Spleen (tissue), 7 donors: Measurements from ENCODE around the gene CCDC188.

ENCODE experiments used
- POLR2AphosphoS5 ChIP-seq, 3 donors: sonication (generic); formaldehyde crosslinking; IDR thresholded peaks; one replicate each; pipeline ENCODE4 v1.5.1; 2017; ENCODE audit warnings: antibody characterized with exemption in 3 of 3
- TF ChIP-seq, protein P1 (sequence below), 11 experiments: fragments of 200-600 bp in 7 of 11; fragments of 450-650 bp in 4 of 11; sonication (generic) in 4 of 11; IDR thresholded peaks in 8 of 11; conservative IDR thresholded peaks in 3 of 11; 1 replicate in 7 of 11; 2 replicates in 4 of 11; pipeline versions ENCODE4 v1.4.0 to v1.8.0; 2016 to 2021; ENCODE audit warnings: antibody characterized with exemption in 11 of 11, inconsistent platforms in 4 of 11, mild to moderate bottlenecking in 1 of 11
- donor health status: DM: no; HTN: no; CAD: no; lungs with moderate emphysema.
- donor health status: DM: no; HTN: no; CAD: no.
- donor health status: DM: no; HTN: no; CAD: no.

- TF ChIP-seq, protein P1, sequence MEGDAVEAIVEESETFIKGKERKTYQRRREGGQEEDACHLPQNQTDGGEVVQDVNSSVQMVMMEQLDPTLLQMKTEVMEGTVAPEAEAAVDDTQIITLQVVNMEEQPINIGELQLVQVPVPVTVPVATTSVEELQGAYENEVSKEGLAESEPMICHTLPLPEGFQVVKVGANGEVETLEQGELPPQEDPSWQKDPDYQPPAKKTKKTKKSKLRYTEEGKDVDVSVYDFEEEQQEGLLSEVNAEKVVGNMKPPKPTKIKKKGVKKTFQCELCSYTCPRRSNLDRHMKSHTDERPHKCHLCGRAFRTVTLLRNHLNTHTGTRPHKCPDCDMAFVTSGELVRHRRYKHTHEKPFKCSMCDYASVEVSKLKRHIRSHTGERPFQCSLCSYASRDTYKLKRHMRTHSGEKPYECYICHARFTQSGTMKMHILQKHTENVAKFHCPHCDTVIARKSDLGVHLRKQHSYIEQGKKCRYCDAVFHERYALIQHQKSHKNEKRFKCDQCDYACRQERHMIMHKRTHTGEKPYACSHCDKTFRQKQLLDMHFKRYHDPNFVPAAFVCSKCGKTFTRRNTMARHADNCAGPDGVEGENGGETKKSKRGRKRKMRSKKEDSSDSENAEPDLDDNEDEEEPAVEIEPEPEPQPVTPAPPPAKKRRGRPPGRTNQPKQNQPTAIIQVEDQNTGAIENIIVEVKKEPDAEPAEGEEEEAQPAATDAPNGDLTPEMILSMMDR (IDR thresholded peaks at IDR 0.05 in 8 of 11, conservative IDR thresholded peaks at IDR 0.05 in 3 of 11): no peak
- no peak for TF ChIP-seq POLR2AphosphoS5 (IDR thresholded peaks at IDR 0.05)
These were observed 32.4 kb downstream of the CCDC188 start for GRCh38 chr22:20118300-20119020.
